ENCODE measurements around the gene EPS8L3. TPM values are rescaled to one million over a fixed set of nuclear protein-coding genes. Genes with fewer than 3 reads are reported as not detected.

The EPS8L3 gene
- not detected for total RNA-seq

GRCh38 chr1:109763646-109764415, at the start of gene EPS8L3:
Gene EPS8L3, minus strand, starts transcription at chr1:109763923. Its CDS starts 2,174 bp downstream, at chr1:109761749.
- Mint-ChIP-seq H3K9me3 (no peaks in the 10 kb centered on the region), H3K27ac (no peak within 1 kb of the TSS), H3K4me3 (no peak within 1 kb of the TSS), H3K27me3 (no peaks in the 10 kb centered on the region), H3K4me1 (ENCODE audit: low read depth) (no peaks in the 10 kb centered on the region), H3K36me3 (ENCODE audit: low read depth) (no peaks in the 10 kb centered on the region)
- no peak for ATAC-seq
- no peak for DNase-seq
- TF ChIP-seq, protein P1, sequence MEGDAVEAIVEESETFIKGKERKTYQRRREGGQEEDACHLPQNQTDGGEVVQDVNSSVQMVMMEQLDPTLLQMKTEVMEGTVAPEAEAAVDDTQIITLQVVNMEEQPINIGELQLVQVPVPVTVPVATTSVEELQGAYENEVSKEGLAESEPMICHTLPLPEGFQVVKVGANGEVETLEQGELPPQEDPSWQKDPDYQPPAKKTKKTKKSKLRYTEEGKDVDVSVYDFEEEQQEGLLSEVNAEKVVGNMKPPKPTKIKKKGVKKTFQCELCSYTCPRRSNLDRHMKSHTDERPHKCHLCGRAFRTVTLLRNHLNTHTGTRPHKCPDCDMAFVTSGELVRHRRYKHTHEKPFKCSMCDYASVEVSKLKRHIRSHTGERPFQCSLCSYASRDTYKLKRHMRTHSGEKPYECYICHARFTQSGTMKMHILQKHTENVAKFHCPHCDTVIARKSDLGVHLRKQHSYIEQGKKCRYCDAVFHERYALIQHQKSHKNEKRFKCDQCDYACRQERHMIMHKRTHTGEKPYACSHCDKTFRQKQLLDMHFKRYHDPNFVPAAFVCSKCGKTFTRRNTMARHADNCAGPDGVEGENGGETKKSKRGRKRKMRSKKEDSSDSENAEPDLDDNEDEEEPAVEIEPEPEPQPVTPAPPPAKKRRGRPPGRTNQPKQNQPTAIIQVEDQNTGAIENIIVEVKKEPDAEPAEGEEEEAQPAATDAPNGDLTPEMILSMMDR (IDR thresholded peaks at IDR 0.05) = no peak
- ChIA-PET POLR2A (no interaction called here), CTCF (interaction anchor here (1.7 kb wide), 1 partner anchor 13 kb away, joined by 6 read pairs; no protein-coding TSS in a partner anchor)
- intact Hi-C loops (cut with micrococcal nuclease) = no loop called here

DNA sequence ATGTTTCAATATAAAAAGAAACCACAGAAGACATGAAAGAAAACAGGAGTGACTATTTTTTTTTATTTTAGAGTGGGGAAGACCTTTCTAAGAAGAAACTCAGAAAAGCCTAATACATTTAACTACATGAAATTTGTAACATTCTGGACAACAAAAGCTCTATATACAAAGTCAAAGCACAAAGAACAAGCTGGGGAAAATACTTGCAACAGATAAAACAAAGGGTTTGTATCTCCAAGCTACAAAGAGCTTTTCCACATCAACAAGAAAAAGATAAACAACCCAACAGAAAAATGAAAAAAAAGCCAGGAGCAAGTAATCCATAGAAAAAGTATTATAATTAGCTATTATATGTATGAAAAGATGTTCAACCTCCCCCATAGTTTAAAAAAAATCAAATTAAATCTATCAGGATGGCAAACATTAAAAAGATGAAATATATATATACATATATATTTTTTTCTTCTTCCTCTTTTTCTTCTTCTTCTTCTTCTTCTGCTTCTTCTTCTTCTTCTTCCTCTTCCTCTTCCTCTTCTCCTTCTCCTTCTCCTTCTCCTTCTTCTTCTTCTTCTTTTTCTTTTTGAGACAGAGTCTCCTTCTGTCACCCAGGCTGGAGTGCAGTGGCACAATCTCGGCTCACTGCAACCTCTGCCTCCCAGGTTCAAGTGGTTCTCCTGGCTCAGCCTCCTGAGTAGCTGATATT, 49.1 kb upstream of the EPS8L3 start:
- peaks cover 4% of the 10 kb centered on the region for H3K9me3 Mint-ChIP-seq
- ChIA-PET POLR2A (interaction anchor here (0.6 to 1.8 kb wide), 3 partner anchors 11 to 99 kb away, joined by 3 read pairs; no protein-coding TSS in a partner anchor), CTCF (interaction anchor here (0.7 to 2.8 kb wide), 5 partner anchors 13 to 173 kb away, joined by 3 to 10 read pairs (median 3); partner anchors contain the start of gene AHCYL1)
- no peak overlapping the region for H3K4me3 Mint-ChIP-seq
- H3K27ac Mint-ChIP-seq = no peak overlapping the region
- DNase-seq (no peak), ATAC-seq (no peak)
- peaks cover 2% of the 10 kb centered on the region for H3K4me1 Mint-ChIP-seq (ENCODE audit: low read depth)
- intact Hi-C loops (cut with micrococcal nuclease) = no loop called here
- H3K27me3 Mint-ChIP-seq = no peaks in the 10 kb centered on the region
- H3K36me3 Mint-ChIP-seq (ENCODE audit: low read depth) = no peaks in the 10 kb centered on the region
- TF ChIP-seq, protein P1 (IDR thresholded peaks at IDR 0.05) = no peak

- H3K27me3 Mint-ChIP-seq = no peaks in the 10 kb centered on the region
- ATAC-seq (no peak), DNase-seq (no peak)
- TF ChIP-seq, protein P1 (IDR thresholded peaks at IDR 0.05) = no peak
- H3K4me3 Mint-ChIP-seq = no peak overlapping the region
- no peak overlapping the region for H3K27ac Mint-ChIP-seq
- POLR2A ChIA-PET = no interaction called here
- H3K9me3 Mint-ChIP-seq = no peaks in the 10 kb centered on the region
- peaks cover 16% of the 10 kb centered on the region for H3K4me1 Mint-ChIP-seq (ENCODE audit: low read depth)
- H3K36me3 Mint-ChIP-seq (ENCODE audit: low read depth) = no peaks in the 10 kb centered on the region
- CTCF ChIA-PET = no interaction called here
- intact Hi-C loops (cut with micrococcal nuclease) = no loop called here
Observed at GRCh38 chr1:109808703-109809102, 45.0 kb upstream of the EPS8L3 start.

GRCh38 chr1:109807822-109808680, 44.3 kb upstream of the EPS8L3 start:
- Mint-ChIP-seq H3K4me1 (ENCODE audit: low read depth) (peaks cover 22% of the 10 kb centered on the region), H3K27ac (peak overlapping the region; percentile 75), H3K4me3 (no peak overlapping the region), H3K27me3 (no peaks in the 10 kb centered on the region), H3K36me3 (ENCODE audit: low read depth) (no peaks in the 10 kb centered on the region), H3K9me3 (no peaks in the 10 kb centered on the region)
- TF ChIP-seq, protein P1 (IDR thresholded peaks at IDR 0.05) = no peak
- ATAC-seq (peak; percentile 59), DNase-seq (no peak)
- intact Hi-C loops (cut with micrococcal nuclease) = no loop called here
- ChIA-PET POLR2A (no interaction called here), CTCF (no interaction called here)

Measured in activated CD8-positive, alpha-beta T cell treated with anti-CD3 and anti-CD28 coated beads for 36 hours (primary cell).